HG03103 (cell line): ENCODE data around the gene MAPK8.
A peak's percentile ranks its signal among the peaks of the same experiment; 100 is the strongest.
"Not testable (repeated sequence)": the region's sequence is repeated elsewhere in the genome, so short reads cannot be mapped to it uniquely, and the experiment has no call there.

Experiments used
- ATAC-seq: cut with Tn5 transposase; IDR thresholded peaks from one replicate; pipeline ENCODE4 v1.9.1; 2021; ENCODE audit warnings: low read depth; ENCODE audit not compliant: unreplicated experiment

The MAPK8 gene

DNA sequence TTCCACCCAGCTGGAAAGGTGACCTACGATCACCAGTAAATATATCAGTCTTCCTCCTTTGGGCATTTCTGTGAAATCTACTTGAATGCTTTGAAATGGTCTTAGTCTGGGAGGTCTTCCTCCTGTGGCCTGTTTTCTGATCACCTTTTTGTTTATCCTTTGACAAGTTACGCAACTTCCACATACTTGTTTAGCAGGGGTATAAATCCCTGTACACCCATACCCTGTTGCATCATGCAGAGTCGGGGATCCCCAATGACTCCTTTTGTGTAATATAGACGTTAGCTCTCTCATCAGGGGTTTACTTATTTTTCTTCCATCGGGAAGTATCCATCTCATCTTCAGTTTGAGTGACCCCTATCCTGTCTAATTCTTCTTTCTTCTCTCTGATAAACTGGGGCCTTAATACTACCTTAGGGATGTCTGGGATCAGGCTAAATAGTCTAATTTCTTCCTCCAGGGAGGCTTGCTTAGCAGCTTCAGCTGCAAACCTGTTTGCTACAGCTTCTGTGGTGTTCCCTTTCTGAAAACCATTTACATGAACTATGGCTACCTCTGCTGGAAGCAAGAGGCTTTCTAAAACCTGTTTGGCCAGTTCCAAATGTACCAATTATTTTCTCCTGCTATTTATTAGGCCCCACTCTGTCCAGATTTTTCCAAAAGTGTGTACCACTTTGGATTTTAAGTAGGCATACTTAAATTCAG is 25.8 kb downstream of the MAPK8 start:
- no peak for ATAC-seq

DNA sequence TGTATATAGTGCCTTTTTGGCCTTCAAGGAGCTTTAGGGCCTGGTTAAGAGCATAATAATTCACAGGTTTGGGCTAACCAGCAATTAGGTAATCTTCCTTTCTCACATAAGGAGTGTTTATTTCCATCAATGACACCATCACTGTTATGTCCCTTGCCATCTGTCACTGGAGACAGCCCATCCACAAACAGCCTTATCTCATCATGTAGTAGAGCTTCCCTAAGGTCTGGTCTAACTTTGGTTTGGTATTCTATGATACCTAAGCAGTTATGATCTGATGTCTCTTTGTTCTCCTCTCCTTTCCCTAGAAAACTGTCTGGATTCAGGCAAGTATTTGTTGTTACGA is 26.4 kb downstream of the MAPK8 start:
- ATAC-seq, result no peak

DNA sequence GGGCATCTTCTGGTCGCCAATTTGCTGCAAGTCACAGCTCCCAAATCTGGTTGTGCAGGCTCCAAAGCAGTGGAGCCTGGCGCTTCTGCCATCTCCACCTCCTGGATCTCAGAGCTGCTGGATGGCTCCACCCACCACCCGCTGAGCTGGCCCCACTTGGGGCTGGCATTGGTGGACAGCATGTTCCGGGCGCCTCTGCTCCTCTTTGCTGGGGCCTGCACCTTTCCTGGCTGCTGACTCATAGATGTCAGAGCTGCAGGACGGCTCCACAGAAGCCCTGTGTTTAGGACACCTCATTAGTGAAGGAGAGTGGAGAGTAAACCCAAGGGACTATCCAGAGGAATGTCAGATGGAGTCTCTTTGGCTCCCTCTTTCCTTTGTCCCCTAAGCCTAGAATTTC is 27.4 kb downstream of the MAPK8 start:
- ATAC-seq, result no peak

DNA sequence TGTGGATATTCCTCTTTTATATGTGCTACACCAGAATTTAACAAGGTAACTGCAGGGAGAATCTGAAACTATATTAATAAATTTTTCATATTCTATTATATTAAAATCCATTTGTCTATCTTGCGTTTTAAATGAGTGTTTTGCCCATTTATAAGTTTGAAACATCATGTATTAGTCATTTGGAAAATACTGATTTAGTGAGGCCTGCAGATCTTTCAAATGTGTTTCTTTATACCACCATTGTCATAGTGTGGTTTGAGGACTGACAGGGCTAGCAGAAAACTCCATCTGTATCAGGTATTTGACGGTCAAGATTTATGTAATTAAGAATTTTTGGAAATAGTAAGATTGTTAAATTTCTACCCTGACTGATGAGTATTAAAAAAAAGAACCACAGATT is 29.3 kb downstream of the MAPK8 start:
- ATAC-seq, result no peak

DNA sequence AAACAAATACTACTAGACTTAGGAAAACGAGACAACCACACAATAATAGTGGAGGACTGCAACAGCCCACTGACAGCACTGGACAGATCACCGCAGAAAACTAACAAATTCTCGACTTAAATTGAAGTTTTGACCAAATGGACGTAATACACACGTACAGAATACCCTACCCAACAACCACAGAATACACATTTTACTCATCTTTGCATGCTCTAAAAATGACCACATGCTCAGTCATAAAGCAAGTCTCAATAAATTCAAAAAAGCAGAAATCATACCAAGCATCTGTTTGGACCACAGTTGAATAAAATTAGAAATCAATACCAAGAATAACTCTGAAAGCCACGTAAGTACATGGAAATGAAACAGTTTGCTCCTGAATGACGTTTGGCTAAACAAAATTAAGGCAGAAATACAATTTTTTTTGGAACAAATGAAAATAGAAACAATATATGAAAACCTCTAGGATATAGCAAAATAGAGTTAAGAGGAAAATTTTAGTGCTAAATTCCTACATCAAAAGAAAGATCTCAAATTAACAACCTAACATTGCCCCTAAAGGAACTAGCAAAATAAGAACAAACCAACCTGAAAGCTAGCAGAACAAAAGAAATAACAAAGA is 30.6 kb downstream of the MAPK8 start:
- peak; percentile 79 for ATAC-seq

DNA sequence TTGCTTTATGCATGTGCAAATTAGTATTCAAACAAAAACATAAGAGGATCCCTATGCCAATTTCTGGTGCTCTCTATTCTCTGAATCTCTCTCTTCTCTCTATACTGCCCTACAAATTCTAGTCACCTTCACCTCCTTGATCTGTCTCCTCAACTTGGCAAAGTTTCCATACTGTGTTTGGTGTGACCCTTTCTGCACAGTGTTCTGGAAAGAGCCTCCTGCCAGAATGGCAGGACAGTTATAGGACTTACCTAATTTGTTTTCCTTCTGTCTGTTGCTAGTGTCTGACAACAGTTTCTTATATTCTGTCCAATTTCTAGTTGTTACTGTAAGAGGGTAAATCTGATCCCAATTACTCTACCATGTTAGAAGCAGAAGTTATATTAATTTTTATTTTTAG is 34.3 kb downstream of the MAPK8 start:
- ATAC-seq, result no peak

DNA sequence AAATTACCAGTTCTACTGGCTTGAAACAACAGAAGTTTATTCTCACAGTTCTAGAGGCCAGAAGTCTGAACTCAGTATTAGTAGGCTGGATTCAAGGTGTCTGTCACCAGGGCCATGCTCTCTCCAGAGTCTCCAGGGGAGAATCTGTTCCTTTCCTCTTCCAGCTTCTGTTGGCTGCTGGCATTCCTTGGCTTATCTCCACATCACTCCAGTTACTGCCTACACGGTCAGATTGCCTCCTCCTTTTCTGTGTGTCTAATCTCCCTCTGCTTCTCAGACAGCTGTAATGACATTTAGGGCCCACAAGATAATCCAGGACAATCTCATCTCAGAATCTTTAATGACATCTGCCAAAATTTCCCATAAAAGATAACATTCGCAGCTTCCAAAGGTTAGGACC is 36.6 kb downstream of the MAPK8 start:
- ATAC-seq, result no peak

DNA sequence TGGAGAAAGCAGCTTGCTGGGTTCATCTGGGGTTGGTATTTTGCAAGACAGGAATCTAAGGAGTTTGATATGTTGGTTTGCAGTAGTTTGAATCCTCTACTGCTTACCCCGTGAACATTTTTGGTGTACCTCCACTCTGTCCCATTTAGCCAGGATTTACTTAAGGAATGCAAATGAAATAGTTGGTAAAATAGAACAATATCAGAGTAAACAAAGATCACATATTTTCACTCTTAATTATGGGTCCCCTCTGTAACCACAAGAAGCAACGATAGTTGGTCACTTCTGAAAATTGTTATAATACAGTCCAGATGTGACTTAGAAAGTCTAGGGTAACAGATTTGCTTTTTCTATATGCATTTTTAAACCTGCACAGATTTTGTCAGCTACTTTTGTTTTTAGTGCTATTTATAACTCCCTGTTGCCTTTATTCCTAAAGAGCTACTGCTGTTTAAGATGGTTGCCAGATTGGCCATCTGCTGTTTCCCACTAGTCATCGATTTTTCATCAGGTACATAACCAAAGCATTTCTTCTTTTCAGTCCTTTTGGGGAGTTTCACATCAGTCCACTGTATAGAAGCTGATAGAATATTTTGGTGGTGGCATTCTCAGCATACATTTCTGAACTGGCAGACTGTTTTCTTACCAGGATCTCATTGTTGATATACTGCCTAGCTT is 37.6 kb downstream of the MAPK8 start:
- ATAC-seq, result no peak

DNA sequence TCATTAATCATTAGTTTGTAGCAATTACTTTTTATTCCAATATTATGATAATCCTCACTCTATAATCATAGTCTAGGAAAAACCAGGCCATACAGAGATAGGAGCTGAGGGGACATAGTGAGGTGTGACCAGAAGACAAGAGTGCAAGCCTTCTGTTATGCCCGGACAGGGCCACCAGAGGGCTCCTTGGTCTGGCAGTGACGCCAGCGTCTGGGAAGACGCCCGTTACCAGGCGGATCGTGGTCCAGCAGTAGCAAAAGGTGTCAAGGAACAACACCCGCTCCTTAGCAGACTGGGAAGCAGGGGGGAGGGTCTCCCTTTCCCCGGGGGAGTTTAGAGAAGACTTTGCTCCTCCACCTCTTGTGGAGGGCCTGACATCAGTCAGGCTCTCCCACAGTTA is 39.8 kb downstream of the MAPK8 start:
- not testable (repeated sequence) for ATAC-seq

DNA sequence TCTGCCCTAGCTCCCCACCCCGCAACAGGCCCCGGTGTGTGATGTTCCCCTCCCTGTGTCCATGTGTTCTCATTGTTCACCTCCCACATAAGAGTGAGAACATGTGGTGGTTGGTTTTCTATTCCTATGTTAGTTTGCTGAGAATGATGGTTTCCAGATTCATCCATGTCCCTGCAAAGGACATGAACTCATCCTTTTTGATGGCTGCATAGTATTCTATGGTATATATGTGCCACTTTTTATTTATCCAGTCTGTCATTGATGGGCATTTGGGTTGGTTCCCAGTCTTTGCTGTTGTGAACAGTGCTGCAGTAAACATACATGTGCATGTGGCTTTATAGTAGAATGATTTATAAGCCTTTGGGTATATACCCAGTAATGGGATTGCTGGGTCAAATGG is 41.1 kb downstream of the MAPK8 start:
- not testable (repeated sequence) for ATAC-seq

DNA sequence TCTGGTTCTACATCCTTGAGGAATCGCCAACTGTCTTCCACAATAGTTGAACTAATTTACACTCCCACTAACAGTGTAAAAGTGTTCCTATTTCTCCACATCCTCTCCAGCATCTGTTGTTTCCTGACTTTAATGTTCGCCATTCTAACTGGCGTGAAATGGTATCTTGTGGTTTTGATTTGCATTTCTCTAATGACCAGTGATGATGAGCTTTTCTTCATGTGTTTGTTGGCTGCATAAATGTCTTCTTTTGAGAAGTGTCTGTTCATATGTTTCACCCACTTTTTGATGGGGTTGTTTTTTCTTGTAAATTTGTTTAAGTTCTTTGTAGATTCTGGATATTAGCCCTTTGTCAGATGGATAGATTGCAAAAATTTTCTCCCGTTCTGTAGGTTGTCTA is 41.5 kb downstream of the MAPK8 start:
- not testable (repeated sequence) for ATAC-seq

DNA sequence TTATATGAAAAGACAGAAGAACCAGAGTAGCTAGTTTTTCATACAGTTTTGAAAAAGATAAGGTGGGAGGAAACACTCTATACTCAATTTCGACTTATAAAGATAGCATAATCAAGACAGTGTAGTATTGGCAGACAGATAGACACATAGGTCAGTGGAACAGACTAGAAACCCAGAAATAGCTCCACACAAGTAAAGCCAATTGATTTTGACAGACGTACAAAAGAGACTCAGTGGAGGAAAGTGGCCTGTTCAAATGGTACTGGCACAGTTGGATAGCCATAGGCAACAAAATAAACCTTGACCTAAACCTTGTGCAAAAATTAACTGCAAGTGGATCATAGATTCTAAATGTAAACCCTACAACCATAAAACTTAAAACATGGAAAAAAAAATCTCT is 46.8 kb downstream of the MAPK8 start:
- ATAC-seq, result no peak

DNA sequence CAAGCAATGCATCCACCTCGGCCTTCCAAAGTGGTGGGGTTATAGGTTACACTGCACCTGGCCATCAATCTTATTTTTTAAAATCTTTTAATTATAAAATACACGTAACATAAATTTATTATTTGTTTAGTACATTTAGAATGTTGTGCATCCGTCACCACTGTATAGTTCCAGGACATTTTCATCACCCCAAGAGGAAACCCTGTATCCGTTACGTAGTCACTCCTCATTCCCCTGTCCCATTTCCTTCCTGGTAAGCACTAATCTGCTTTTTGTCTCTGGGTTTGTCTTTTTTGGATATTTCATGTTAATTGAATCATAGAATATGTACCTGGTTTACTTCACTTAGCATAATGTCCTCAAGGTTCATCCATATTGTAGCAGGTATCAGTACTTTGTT is 51.2 kb downstream of the MAPK8 start:
- no peak for ATAC-seq

DNA sequence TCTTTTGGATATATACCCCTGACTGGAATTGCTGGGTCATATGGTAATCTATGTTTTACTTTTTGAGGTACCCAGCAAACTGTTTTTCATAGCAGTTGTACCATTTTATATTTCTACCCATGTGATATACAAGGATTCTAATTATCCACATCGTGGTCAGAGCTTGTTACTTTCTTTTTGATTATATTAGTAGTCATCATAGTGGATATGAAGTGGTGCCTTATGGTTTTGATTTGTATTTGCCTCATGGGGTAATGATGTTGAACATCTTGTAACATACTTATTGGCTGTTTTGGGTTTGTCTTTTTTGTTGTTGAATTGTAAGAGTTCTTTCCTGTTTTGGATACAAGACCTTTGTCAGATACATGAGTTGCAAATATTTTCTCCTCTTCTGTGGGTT is 51.7 kb downstream of the MAPK8 start:
- no peak for ATAC-seq

DNA sequence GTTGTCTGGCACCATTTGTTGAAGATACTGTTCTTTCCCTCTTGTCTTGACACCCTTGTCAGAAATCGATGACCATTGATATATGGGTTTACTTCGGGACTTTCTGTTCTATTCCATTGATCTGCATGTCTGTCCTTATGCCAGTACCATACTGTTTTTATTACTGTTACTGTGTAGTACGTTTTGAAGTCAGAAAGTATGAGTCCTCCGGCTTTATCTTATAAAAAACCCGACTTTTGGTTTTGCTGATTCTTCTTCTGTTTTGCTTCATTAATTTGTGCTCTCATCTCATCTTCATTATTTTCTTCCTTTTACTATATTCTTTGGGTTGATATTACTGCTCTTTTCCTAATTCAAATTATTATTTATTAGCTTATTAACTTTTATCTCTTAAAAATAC is 52.4 kb downstream of the MAPK8 start:
- no peak for ATAC-seq

DNA sequence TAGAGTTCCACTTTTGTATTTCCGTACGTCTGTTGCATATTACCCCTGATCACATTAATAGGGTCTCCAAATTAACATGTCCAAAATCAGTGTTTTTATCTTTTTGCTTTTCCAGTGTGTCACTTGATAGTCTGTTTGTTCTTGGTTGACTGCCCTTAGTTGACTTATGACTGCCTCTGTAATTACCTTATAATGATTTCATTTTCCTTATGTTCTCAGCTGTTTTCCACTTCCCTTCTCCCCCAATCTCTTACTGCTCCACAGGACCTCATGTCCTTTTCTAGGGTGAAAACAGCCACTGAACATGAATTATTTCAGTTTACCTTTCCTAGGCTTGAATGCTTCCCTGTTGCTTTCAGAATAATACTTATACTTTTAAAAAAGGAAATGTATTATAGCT is 54.7 kb downstream of the MAPK8 start:
- no peak for ATAC-seq

DNA sequence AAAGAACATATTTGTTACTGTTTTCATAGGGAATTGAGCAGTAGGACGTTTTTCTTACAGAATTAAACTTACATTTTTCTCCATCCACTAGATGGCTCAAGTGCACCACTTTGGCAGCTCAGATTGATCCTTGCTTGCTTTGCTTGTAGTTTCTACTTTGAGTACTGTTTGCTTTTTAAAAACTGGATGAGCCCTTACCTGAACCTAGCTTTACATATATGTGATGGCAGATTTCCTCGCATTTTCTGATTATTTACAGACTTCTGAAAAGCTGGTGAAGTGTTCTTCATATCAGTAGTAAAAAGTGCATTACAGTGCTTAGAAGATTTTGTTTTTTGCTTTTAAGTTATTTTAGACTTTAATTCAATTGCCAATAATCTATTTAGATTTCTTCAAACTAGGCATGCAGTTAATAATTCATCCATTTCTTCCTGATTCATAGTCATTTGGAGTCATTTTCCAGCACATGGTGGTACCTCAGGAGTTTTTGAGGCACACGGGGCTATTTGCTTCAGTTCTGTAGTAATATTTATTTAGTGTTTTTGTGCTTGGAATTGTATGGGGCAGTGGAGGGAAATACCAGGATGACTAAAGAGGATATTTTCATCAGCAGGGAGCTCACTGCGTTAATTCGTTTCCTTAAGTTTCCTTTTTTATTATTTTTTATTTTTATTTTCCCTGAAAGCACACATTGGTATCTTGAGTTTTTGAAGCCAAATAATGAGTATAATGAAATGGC is 57.3 kb downstream of the MAPK8 start:
- ATAC-seq, result no peak

DNA sequence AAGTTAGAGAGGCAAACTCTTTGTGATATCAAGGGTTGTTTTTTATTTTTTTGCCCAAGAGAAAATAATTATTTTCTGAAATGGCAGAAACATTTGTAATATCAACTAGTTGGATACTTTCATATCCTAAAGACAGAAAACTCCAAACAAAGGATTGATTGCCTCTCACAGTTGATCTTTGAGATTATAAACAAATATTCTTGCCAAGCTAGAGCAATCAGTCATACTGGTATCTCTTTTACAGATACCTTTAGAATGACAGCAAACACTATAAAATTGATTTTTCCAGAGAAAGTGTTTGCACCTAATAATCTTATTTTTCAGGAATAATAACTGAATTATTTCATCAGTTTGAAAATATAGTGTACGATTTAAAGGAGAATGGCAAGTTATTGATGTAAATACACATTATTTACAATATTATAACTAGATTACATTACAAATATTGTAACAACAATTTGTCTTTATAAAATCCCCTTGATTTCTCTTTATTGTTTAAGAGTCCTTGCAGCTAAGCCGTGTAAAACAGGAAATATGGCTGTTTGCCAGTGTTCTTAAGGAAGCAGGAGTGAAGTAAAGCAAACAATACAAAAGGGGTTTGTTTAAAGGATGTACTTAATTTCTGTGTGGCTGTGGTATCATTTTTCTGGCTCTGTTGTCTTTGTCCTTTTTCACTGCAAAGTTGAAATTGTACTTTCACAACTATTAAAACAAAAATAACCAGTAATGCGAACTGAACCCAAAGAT is 58.4 kb downstream of the MAPK8 start:
- no peak for ATAC-seq

DNA sequence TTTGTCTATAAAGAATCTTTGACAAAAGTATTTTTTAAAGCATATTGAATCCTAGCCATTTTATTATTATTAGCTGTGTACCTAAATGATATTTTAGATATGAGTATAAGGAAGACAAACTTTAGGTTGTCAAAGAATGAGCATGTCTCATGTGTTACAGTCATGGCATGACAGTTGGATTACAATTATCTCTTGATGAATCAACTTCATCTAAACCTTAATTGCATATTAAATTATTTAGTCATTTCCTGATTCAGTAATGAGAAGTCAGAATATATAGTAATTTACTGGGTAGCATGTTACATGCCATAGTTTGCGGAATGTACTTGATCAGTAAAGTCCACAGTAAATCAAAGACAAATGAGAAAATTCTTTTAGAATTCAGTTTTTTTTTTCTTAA is 59.2 kb downstream of the MAPK8 start:
- ATAC-seq, result no peak

DNA sequence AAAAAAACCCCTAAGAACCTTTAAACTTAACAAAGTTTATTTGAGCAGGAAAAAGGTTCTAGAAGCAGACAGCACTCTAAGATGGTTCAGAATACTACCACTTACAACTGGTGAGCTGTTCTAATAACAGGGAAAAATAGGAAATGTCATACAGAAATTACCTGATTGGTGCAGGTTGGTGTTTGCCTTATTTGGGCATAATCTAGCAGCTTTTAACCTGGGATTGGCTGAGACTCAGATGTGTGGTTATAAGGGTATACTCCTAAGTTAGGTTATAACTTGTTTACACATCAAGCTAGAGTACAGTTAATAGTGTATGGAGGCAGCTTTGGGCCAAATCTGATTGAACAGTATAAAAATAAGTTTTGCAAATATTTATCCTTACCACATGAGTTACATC is 59.8 kb downstream of the MAPK8 start:
- ATAC-seq, result no peak

DNA sequence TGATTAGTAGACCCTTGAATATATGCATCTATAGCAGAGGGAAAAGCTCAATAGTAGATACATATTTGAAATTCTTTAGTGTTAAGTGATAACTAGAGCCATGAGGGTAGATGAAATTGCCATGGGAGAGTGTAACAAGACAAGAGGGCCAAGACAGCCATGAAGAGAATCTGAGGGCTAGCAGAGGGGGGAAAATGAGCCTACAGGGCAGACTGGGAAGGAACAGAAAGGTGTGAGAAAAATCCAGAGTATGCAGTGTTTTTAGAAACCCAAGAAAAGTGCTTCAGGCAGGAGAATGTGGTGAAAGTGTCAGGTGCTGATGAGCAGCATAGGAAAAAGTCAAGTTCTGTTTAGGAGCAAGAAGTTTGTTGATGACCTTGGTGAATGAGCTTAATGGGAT is 63.0 kb downstream of the MAPK8 start:
- no peak for ATAC-seq
